ENCODE data around the gene UCN.
A peak's percentile ranks its signal among the peaks of the same experiment; 100 is the strongest.
"Not testable (repeated sequence)": the region's sequence is repeated elsewhere in the genome, so short reads cannot be mapped to it uniquely, and the experiment has no call there.

The UCN gene
- 1.5 to 2.4 (median 1.7) reads per million in 4 experiments for total RNA-seq

- DNase-seq = no peak
Measured at GRCh38 chr2:27308359-27308881, at the start of gene UCN. Gene UCN (minus strand): TSS chr2:27308445. CDS start chr2:27307895, 550 bp downstream.

GRCh38 chr2:27356382-27357181 is 48.3 kb upstream of the UCN start, which contains the start of gene GTF3C2:
Gene GTF3C2 (minus strand): TSS chr2:27356764. CDS start chr2:27343554, 13,210 bp downstream.
- peak; percentile 86 for DNase-seq

- peak; percentile 48 for DNase-seq
Measured at GRCh38 chr2:27356056-27356381, 47.8 kb upstream of the UCN start.

GRCh38 chr2:27354597-27354927 is 46.3 kb upstream of the UCN start:
- DNase-seq = no peak

- DNase-seq = no peak
Measured at GRCh38 chr2:27353762-27354596, 45.7 kb upstream of the UCN start.

GRCh38 chr2:27353386-27353761 is 45.1 kb upstream of the UCN start:
- DNase-seq = not testable (repeated sequence)

GRCh38 chr2:27351802-27352598 is 43.8 kb upstream of the UCN start:
- DNase-seq = no peak

GRCh38 chr2:27350106-27350693 is 42.0 kb upstream of the UCN start:
- no peak for DNase-seq

- no peak for DNase-seq
Measured at GRCh38 chr2:27347641-27348040, 39.4 kb upstream of the UCN start.

GRCh38 chr2:27336173-27336572 is 27.9 kb upstream of the UCN start:
- DNase-seq = no peak

- DNase-seq = no peak
Measured at GRCh38 chr2:27335311-27335710, 27.1 kb upstream of the UCN start.

GRCh38 chr2:27324720-27325119 is 16.5 kb upstream of the UCN start:
- DNase-seq = no peak

- DNase-seq = no peak
Measured at GRCh38 chr2:27323596-27324285, 15.5 kb upstream of the UCN start.

- DNase-seq = peak; percentile 67
Measured at GRCh38 chr2:27322766-27323595, 14.7 kb upstream of the UCN start, which contains the start of gene MPV17. Gene MPV17 (minus strand): TSS chr2:27323097. CDS start chr2:27322517, 580 bp downstream.

- no peak for DNase-seq
Measured at GRCh38 chr2:27322301-27322765, 14.1 kb upstream of the UCN start.

GRCh38 chr2:27320958-27321543 is 12.8 kb upstream of the UCN start:
- no peak for DNase-seq

GRCh38 chr2:27319839-27320238 is 11.6 kb upstream of the UCN start:
- DNase-seq = not testable (repeated sequence)

- DNase-seq = no peak
Measured at GRCh38 chr2:27316655-27317412, 8.6 kb upstream of the UCN start.

GRCh38 chr2:27315122-27315521 is 6.9 kb upstream of the UCN start:
- DNase-seq = no peak

GRCh38 chr2:27314709-27315108 is 6.5 kb upstream of the UCN start:
- no peak for DNase-seq

All from effector CD8-positive, alpha-beta T cell (primary cell).